Measurements from ENCODE around the gene CPLX1.
"Not testable (repeated sequence)": the region's sequence is repeated elsewhere in the genome, so short reads cannot be mapped to it uniquely, and the experiment has no call there.

The CPLX1 gene

DNA sequence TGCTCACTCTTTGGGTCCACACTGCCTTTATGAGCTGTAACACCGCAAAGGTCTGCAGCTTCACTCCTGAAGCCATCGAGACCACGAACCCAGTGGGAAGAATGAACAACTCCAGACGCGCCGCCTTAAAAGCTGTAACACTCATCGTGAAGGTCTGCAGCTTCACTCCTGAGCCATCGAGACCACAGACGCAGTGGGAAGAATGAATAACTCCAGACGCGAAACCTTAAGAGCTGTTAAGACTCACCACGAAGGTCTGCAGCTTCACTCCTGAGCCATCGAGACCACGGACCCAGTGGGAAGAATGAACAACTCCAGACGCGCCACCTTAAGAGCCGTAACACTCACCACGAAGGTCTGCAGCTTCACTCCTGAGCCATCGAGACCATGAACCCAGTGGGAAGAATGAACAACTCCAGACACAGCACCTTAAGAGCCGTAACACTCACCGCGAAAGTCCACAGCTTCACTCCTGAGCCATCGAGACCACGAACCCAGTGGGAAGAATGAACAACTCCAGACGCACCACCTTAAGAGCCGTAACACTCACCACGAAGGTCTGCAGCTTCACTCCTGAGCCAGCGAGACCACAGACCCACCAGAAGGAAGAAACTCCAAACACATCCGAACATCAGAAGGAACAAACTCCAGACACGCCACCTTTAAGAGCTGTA lies 51.4 kb downstream of the CPLX1 start:
- not testable (repeated sequence) for H3K9me2 ChIP-seq (replicated peaks; ENCODE audit: low read depth, low read length); H3K9me3 ChIP-seq (ENCODE audit: insufficient read depth, low read depth, low read length); H3K4me2 ChIP-seq (ENCODE audit: low read depth, low read length, poor library complexity, severe bottlenecking); H3K9ac ChIP-seq (ENCODE audit: low read depth, low read length, poor library complexity, severe bottlenecking); H3F3A ChIP-seq (ENCODE audit: low read depth); H3K4me3 ChIP-seq (ENCODE audit: low read length, poor library complexity, severe bottlenecking); H3K27me3 ChIP-seq (ENCODE audit: insufficient read depth, low read length, poor library complexity, severe bottlenecking); H2AFZ ChIP-seq (ENCODE audit: low read length)
- Histone ChIP-seq H3K79me2 (ENCODE audit: insufficient read depth, low read length) (peaks cover 80% of the 10 kb centered on the region), H4K20me1 (ENCODE audit: insufficient read depth, low read length, poor library complexity, severe bottlenecking) (peaks cover 64% of the 10 kb centered on the region), H3K36me3 (ENCODE audit: insufficient read depth, low read length) (peaks cover 17% of the 10 kb centered on the region; the same call in 1 of the 2 replicates), H3K4me1 (ENCODE audit: insufficient read depth, low read length, poor library complexity, severe bottlenecking) (peaks cover 14% of the 10 kb centered on the region)

GRCh38 chr4:773214-773613 lies 52.7 kb downstream of the CPLX1 start:
- peaks cover 6% of the 10 kb centered on the region for H3K4me1 ChIP-seq (ENCODE audit: insufficient read depth, low read length, poor library complexity, severe bottlenecking)
- H3K27me3 ChIP-seq (ENCODE audit: insufficient read depth, low read length, poor library complexity, severe bottlenecking) = no peaks in the 10 kb centered on the region
- H2AFZ ChIP-seq (ENCODE audit: low read length) = no peak overlapping the region
- H3K9me3 ChIP-seq (ENCODE audit: insufficient read depth, low read depth, low read length) = no peaks in the 10 kb centered on the region
- H3K9me2 ChIP-seq (replicated peaks; ENCODE audit: low read depth, low read length) = no peaks in the 10 kb centered on the region
- H3K36me3 ChIP-seq (ENCODE audit: insufficient read depth, low read length) = peaks cover 28% of the 10 kb centered on the region; the same call in 1 of the 2 replicates
- H3K4me3 ChIP-seq (ENCODE audit: low read length, poor library complexity, severe bottlenecking) = no peak overlapping the region
- H3K4me2 ChIP-seq (ENCODE audit: low read depth, low read length, poor library complexity, severe bottlenecking) = no peak overlapping the region
- peaks cover 71% of the 10 kb centered on the region for H4K20me1 ChIP-seq (ENCODE audit: insufficient read depth, low read length, poor library complexity, severe bottlenecking)
- H3K9ac ChIP-seq (ENCODE audit: low read depth, low read length, poor library complexity, severe bottlenecking) = no peak overlapping the region
- peaks cover 77% of the 10 kb centered on the region for H3K79me2 ChIP-seq (ENCODE audit: insufficient read depth, low read length)
- no peaks in the 10 kb centered on the region for H3F3A ChIP-seq (ENCODE audit: low read depth)
- no peak for TF ChIP-seq EZH2phosphoT487 (IDR thresholded peaks at IDR 0.05; ENCODE audit: borderline replicate concordance)
- TF ChIP-seq, protein P1, sequence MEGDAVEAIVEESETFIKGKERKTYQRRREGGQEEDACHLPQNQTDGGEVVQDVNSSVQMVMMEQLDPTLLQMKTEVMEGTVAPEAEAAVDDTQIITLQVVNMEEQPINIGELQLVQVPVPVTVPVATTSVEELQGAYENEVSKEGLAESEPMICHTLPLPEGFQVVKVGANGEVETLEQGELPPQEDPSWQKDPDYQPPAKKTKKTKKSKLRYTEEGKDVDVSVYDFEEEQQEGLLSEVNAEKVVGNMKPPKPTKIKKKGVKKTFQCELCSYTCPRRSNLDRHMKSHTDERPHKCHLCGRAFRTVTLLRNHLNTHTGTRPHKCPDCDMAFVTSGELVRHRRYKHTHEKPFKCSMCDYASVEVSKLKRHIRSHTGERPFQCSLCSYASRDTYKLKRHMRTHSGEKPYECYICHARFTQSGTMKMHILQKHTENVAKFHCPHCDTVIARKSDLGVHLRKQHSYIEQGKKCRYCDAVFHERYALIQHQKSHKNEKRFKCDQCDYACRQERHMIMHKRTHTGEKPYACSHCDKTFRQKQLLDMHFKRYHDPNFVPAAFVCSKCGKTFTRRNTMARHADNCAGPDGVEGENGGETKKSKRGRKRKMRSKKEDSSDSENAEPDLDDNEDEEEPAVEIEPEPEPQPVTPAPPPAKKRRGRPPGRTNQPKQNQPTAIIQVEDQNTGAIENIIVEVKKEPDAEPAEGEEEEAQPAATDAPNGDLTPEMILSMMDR (conservative IDR thresholded peaks at IDR 0.05; ENCODE audit: low read length) = no peak

DNA sequence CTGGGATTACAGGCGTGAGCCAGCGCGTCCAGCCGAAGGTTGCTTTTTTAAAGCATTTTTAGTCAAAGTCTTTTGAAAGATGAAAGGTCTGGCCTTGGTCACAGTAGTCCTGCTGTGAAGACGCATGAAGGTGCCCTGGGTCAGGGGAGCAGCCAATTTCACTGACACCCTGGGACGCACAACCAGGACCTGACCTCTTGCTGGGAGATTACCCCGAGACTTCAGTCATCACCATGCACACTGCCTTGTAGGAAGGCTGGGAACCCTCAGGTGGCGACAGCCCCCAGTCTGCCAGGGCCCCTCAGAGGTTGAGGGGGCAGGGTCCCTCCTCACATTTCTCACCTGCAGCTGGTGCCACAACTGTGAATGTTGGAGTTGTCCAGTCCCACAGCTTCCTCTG lies 53.2 kb downstream of the CPLX1 start:
- no peak overlapping the region for H3K4me3 ChIP-seq (ENCODE audit: low read length, poor library complexity, severe bottlenecking)
- H4K20me1 ChIP-seq (ENCODE audit: insufficient read depth, low read length, poor library complexity, severe bottlenecking) = peaks cover 67% of the 10 kb centered on the region
- TF ChIP-seq, protein P1 (conservative IDR thresholded peaks at IDR 0.05; ENCODE audit: low read length) = no peak
- TF ChIP-seq EZH2phosphoT487 (IDR thresholded peaks at IDR 0.05; ENCODE audit: borderline replicate concordance) = no peak
- no peak overlapping the region for H2AFZ ChIP-seq (ENCODE audit: low read length)
- H3K9me3 ChIP-seq (ENCODE audit: insufficient read depth, low read depth, low read length) = no peaks in the 10 kb centered on the region
- no peaks in the 10 kb centered on the region for H3K27me3 ChIP-seq (ENCODE audit: insufficient read depth, low read length, poor library complexity, severe bottlenecking)
- peaks cover 33% of the 10 kb centered on the region; the same call in 1 of the 2 replicates for H3K36me3 ChIP-seq (ENCODE audit: insufficient read depth, low read length)
- peaks cover 6% of the 10 kb centered on the region for H3K4me1 ChIP-seq (ENCODE audit: insufficient read depth, low read length, poor library complexity, severe bottlenecking)
- no peak overlapping the region for H3K9ac ChIP-seq (ENCODE audit: low read depth, low read length, poor library complexity, severe bottlenecking)
- peaks cover 73% of the 10 kb centered on the region for H3K79me2 ChIP-seq (ENCODE audit: insufficient read depth, low read length)
- H3K4me2 ChIP-seq (ENCODE audit: low read depth, low read length, poor library complexity, severe bottlenecking) = no peak overlapping the region
- no peaks in the 10 kb centered on the region for H3F3A ChIP-seq (ENCODE audit: low read depth)
- no peaks in the 10 kb centered on the region for H3K9me2 ChIP-seq (replicated peaks; ENCODE audit: low read depth, low read length)

DNA sequence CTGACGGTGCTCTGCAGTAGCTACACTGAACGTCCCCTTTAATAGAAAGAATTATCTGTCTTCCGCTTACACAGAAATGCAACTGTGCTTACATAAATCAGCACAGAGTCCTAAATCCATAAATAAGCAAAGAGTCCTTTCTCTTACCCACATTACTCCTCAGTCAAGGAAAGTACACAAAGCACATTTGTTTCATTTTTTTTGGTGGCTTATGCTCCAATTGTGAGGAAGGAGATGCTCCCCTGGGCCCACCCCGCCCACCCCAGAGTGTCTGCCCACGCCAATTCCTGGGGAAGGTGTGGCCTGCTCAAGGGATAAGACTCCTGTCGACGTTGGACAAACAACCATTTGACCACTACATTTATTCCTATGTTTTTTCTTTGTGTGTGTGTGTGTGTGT lies 53.8 kb downstream of the CPLX1 start:
- H3K4me2 ChIP-seq (ENCODE audit: low read depth, low read length, poor library complexity, severe bottlenecking) = no peak overlapping the region
- TF ChIP-seq EZH2phosphoT487 (IDR thresholded peaks at IDR 0.05; ENCODE audit: borderline replicate concordance) = no peak
- TF ChIP-seq, protein P1 (conservative IDR thresholded peaks at IDR 0.05; ENCODE audit: low read length) = no peak
- no peak overlapping the region for H2AFZ ChIP-seq (ENCODE audit: low read length)
- no peaks in the 10 kb centered on the region for H3K9me3 ChIP-seq (ENCODE audit: insufficient read depth, low read depth, low read length)
- no peaks in the 10 kb centered on the region for H3F3A ChIP-seq (ENCODE audit: low read depth)
- peaks cover 6% of the 10 kb centered on the region for H3K4me1 ChIP-seq (ENCODE audit: insufficient read depth, low read length, poor library complexity, severe bottlenecking)
- H3K27me3 ChIP-seq (ENCODE audit: insufficient read depth, low read length, poor library complexity, severe bottlenecking) = no peaks in the 10 kb centered on the region
- no peaks in the 10 kb centered on the region for H3K9me2 ChIP-seq (replicated peaks; ENCODE audit: low read depth, low read length)
- peaks cover 70% of the 10 kb centered on the region for H4K20me1 ChIP-seq (ENCODE audit: insufficient read depth, low read length, poor library complexity, severe bottlenecking)
- H3K4me3 ChIP-seq (ENCODE audit: low read length, poor library complexity, severe bottlenecking) = no peak overlapping the region
- H3K36me3 ChIP-seq (ENCODE audit: insufficient read depth, low read length) = peaks cover 39% of the 10 kb centered on the region; the same call in 1 of the 2 replicates
- H3K9ac ChIP-seq (ENCODE audit: low read depth, low read length, poor library complexity, severe bottlenecking) = no peak overlapping the region
- peaks cover 66% of the 10 kb centered on the region for H3K79me2 ChIP-seq (ENCODE audit: insufficient read depth, low read length)
